GM12891 (cell line): ENCODE data around the gene ATP1B2.
"Not testable (repeated sequence)": the region's sequence is repeated elsewhere in the genome, so short reads cannot be mapped to it uniquely, and the experiment has no call there.

Source experiments
- DNase-seq: peaks from one replicate; pipeline ENCODE4 v3.0.0; 2011; ENCODE audit warnings: low spot score; ENCODE audit not compliant: insufficient read length
- FAIRE-seq: peaks from 2 replicates; lab custom pipeline; 2011; peaks lifted over from hg19 to GRCh38; lab: Jason Lieb, UNC
- PAX5 ChIP-seq: IDR thresholded peaks from 2 replicates; pipeline ENCODE4 v1.6.1; 2011; ENCODE audit warnings: low read length, moderate library complexity, mild to moderate bottlenecking; ENCODE audit not compliant: insufficient read depth, severe bottlenecking
- POLR2A ChIP-seq: IDR thresholded peaks from 2 replicates; pipeline ENCODE4 v1.6.1; 2011; ENCODE audit warnings: low read depth, low read length, control low read depth
- POLR2AphosphoS5 ChIP-seq: IDR thresholded peaks from 2 replicates; pipeline ENCODE4 v1.6.1; 2011; ENCODE audit warnings: low read depth, low read length, control low read depth
- POU2F2 ChIP-seq: IDR thresholded peaks from 2 replicates; pipeline ENCODE4 v1.6.1; 2011; ENCODE audit warnings: low read depth, mild to moderate bottlenecking, control low read depth, low read length, moderate library complexity
- SPI1 ChIP-seq: IDR thresholded peaks from 2 replicates; pipeline ENCODE4 v1.6.1; 2011; ENCODE audit warnings: low read depth, low read length, control low read depth
- TAF1 ChIP-seq: IDR thresholded peaks from 2 replicates; pipeline ENCODE4 v1.6.1; 2011; ENCODE audit warnings: low read depth, low read length, control low read depth

ATP1B2 gene

GRCh38 chr17:7636163-7636562, 14.6 kb upstream of the ATP1B2 start:
- no peak for FAIRE-seq
- no peak for DNase-seq
- TF ChIP-seq TAF1 (no peak), POLR2A (no peak), POLR2AphosphoS5 (no peak), POU2F2 (no peak), PAX5 (no peak), SPI1 (no peak)

DNA sequence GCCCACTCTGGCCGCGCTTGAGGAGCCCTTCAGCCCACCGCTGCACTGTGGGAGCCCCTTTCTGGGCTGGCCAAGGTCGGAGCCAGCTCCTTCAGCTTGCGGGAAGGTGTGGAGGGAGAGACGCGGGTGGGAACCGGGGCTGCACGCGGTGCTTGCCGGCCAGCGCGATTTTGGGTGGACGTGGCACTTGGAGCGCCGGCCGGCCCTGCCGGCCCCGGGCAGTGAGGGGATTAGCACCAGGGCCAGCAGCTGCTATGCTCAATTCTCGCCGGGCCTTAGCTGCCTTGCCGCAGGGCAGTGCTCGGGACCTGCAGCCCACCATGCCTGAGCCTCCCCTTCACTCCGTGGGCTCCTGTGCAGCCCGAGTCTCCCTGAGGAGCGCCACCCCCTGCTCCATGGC, 9.9 kb upstream of the ATP1B2 start:
- DNase-seq: no peak
- TF ChIP-seq POLR2A (no peak), TAF1 (no peak), POU2F2 (no peak), SPI1 (no peak), PAX5 (no peak), POLR2AphosphoS5 (no peak)
- FAIRE-seq: no peak

GRCh38 chr17:7641635-7642034, 9.1 kb upstream of the ATP1B2 start:
- FAIRE-seq, DNase-seq: not testable (repeated sequence)

DNA sequence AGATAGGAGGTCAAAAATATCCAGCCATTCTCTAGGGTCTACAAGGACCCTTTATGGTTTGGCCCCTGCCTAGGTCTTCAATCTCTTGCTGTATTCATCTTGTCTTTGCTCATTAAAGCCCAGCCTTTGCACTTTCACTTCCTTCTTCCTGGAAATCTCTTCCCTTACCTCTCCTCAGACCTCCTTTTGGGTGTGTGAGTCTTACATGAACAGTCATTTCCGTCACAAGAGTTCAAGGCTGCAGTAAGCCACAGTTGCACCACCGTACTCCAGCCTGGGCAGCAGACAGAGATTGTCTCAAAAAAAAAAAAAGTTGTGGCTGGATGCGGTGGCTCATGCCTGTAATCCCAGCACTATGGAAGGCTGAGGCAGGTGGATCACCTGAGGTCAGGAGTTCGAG, 6.0 kb upstream of the ATP1B2 start:
- FAIRE-seq (no peak), DNase-seq (no peak)
- TF ChIP-seq SPI1 (peak; percentile 65), POLR2AphosphoS5 (no peak)

DNA sequence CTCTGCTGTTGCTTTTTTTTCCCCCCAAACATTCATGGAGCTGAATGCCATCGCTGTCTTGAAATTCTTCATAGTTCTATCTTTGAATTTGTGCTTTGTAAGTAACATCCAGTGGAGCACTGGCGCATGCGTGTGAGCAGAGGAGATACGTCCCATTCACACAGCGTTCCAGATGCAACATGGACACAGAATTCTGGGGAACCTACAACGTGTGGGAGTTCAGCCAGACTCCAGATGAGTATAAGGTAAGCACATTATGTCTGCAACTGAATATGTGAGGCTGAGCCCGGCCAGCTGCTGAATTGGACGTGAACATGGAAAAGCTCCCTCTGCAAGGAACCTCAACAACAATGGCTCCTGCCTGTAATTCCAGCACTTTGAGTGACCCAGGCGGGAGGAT, 4.3 kb upstream of the ATP1B2 start:
- TF ChIP-seq POLR2AphosphoS5 (no peak), POU2F2 (no peak), TAF1 (no peak), PAX5 (no peak), SPI1 (no peak), POLR2A (no peak)
- FAIRE-seq (no peak), DNase-seq (no peak)

- TF ChIP-seq POU2F2: no peak
- no peak for TF ChIP-seq PAX5
- TF ChIP-seq POLR2A: no peak
- no peak for TF ChIP-seq POLR2AphosphoS5
- TF ChIP-seq SPI1: no peak
- no peak for TF ChIP-seq TAF1
- no peak for DNase-seq
- FAIRE-seq: no peak
Observed at GRCh38 chr17:7647018-7647417, 3.7 kb upstream of the ATP1B2 start.

DNA sequence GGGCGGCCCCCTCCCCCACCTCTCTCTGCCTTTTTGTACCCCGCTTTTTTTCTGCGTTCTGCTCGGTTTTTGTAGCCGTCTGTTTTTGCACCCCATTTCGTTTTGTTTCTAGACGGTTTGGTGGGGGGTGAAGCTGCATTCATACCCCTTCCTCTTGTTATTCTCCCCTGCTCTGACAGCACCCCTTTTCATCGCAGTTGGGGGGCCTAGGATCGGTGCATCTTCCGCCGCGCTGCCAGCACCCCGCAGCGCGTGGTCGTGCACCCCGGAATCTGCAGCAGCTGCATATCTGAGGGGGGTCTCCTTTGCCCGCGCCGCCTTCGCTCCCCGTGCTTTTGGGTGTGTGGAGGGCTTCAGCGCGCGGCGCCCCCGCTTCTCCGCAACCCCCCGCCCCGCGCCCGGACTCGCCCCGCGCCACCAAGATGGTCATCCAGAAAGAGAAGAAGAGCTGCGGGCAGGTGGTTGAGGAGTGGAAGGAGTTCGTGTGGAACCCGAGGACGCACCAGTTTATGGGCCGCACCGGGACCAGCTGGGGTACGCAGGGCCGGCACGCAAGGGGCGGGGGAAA, 455 bp downstream of the ATP1B2 start:
- DNase-seq (no peak), FAIRE-seq (peak; percentile 52)
- TF ChIP-seq POLR2A (no peak), POLR2AphosphoS5 (no peak)

DNA sequence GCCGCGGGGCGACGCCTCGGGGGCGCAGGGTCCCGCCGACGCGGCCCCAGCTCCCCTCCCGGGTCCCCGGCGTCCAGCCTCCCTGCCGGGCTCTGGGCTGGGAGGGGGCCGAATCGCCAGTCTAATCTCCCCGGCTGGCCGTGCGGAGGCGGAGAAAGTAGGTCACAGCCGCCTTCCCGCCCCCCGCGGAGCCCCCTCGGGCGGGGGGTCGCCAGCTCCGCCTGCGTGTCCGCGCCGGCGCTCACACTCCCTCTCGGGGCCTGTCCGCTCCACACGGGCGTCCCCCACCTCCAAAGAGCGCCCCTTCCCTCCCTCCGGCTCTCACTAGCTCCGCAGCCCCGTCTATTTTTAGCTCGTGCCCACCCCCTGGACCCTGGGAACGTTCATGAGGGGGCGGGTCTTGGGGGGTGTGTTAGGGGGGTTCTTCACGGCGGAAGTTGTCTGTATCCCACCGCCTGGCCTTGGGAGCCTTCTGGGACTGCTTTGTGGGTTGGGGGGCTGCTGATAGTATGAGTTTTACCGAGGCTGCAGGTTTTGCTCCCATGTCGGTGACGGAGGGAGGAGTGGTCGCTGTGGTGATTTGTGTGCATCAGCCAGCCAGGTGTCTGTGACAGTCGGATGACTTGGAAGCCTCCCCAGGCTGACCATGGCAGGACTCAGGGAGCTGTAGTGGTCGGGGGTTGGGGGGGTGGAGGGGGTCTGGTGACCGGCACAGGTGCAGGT, 1.1 kb downstream of the ATP1B2 start:
- no peak for FAIRE-seq
- TF ChIP-seq POU2F2 (no peak), PAX5 (no peak), POLR2A (no peak), POLR2AphosphoS5 (no peak), TAF1 (no peak), SPI1 (no peak)
- DNase-seq: no peak

GRCh38 chr17:7652388-7653356, 1.9 kb downstream of the ATP1B2 start:
- TF ChIP-seq POLR2A: no peak
- no peak for TF ChIP-seq PAX5
- no peak for FAIRE-seq
- no peak for DNase-seq

DNA sequence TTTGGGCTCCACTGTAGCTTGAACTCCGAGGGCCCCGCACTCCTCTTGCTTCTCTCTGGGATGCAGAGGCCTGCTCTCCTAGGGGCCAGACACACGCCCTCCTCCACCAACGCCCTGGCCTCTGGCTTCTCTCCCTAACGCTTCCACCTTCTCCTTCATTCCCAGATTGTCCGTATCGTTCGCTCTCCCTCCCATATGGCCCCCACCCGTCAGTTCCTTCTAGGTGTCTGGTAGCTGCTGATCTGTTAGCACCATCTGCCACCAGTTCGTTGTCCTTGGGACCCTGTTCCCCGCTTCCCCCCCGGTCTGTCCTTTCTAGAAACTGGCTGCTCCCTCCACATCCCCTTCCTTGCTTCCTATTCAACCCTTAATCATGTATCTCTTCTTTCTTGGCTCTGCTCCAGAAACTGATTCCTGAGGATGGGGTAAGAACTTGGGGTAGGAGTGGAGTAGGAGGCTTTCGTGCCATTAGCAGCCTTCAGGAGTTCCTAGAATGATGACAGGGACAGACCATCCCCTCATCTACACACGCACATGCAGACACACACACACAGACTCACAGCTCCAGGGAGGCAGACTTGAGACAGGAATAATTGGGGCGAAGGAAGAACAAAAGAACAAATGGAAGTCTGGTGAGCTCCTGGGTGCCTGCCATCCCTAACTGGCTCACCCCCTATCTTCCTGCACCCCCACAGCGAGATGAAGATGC, 4.3 kb downstream of the ATP1B2 start:
- no peak for DNase-seq
- TF ChIP-seq PAX5 (no peak), POLR2AphosphoS5 (no peak), POLR2A (no peak), SPI1 (no peak), POU2F2 (no peak), TAF1 (no peak)
- no peak for FAIRE-seq

GRCh38 chr17:7655541-7655840, 4.8 kb downstream of the ATP1B2 start:
- TF ChIP-seq POU2F2 (no peak), POLR2AphosphoS5 (no peak), POLR2A (no peak), TAF1 (no peak), PAX5 (no peak), SPI1 (no peak)
- DNase-seq (no peak), FAIRE-seq (no peak)
